NCI-H2171 (cell line): Measurements from ENCODE around the gene SAMD3.
"Not testable (repeated sequence)": the region's sequence is repeated elsewhere in the genome, so short reads cannot be mapped to it uniquely, and the experiment has no call there.

Experiments
- DNase-seq: peaks from one replicate; lab custom pipeline; 2025; lab: John Stamatoyannopoulos, UW

Gene SAMD3

GRCh38 chr6:130222775-130223174 is at the start of gene SAMD3:
SAMD3 (minus strand) TSS chr6:130222951; CDS start chr6:130215273, 7,678 bp downstream.
- no peak for DNase-seq

GRCh38 chr6:130269969-130270635 is 47.4 kb upstream of the SAMD3 start:
- no peak for DNase-seq

DNA sequence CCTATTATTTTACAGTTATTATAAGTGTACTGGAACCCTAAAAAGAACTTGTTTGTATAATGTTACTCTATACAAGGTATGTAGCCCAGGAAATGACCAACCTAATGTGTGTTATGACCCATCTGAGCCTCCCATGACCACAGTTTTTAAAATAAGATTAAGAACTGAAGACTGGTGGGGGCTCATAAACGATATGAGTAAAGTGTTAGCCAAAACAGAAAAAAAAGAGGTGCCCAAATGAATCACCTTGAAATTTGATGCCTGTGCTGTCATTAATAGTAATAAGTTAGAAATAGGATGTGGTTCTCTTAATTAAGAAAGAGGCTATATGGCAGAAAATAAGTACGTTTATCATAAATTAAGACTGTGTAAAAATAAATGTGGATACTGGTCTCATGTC is 42.8 kb upstream of the SAMD3 start:
- DNase-seq = not testable (repeated sequence)

DNA sequence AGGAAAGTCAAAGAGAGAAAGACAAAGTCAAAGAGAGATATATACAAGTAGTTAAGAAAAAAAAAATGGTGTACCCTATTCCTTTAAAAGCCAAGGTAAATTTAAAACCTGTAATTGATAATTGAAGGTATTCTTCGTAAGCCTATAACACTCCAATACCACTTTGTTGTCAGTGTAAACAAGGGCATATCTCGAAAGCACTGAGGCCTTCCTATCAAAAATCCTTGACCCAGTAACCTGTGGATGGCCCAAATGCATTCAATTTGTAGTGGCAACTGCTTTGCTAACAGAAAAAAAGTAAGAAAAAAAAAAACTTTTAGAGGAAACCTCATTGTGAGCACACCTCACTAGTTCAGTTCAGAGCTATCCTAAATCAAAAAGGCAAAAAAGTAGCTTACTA is 39.3 kb upstream of the SAMD3 start:
- no peak for DNase-seq

DNA sequence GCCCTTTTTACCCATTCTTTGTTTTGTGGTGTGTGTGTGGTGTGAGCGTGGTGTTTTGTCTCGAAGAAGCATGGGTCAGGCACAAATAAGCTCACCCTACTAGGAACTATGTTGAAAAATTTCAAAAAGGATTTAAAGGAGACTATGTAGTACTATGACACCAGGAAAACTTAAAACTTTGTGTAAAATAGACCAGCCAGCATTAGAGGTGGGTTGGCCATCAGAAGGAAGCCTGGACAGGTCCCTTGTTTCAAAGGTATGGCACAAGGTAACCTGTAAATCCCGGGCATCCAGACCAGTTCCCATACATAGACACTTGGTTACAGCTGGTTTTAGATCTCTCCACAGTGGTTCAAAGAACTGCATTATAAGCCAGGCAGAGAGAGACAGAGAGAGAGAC is 38.8 kb upstream of the SAMD3 start:
- not testable (repeated sequence) for DNase-seq

- not testable (repeated sequence) for DNase-seq
Observed at GRCh38 chr6:130260614-130261241, 38.0 kb upstream of the SAMD3 start.

DNA sequence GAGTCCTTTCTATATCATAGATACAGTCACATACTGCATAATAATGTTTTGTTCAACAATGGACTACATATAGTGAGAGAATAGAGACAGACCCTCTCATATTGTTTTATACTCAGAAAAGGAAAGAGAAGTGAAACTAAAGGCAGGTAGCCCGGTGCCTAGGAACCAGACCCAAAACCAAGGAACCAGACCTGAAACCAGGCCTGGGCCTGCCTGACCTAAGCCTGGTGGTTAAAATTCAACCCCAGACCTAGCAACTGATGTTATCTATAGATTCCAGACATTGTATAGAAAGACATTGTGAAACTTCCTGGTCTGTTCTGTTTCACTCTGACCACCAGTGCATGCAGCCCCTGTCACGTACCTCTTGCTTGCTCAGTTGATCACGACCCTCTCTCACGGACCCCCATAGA is 37.3 kb upstream of the SAMD3 start:
- not testable (repeated sequence) for DNase-seq

DNA sequence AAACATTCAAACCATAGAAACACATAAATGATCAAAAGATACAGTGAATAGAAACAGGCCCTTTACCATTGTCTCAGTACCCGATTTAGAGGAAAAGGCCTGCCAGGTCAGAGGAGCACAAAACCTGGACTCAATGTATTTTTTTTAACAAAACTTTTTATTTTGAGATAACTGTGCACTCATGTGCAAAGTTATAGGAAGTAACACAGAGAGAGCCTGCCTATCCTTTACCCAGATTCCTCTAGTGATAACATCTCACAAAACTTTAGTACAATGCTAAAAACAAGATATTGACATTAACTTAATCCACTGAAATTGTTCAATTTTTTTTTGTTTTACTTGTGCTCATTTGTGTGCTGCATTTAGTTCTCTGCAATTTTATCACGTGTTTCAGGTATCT is 36.8 kb upstream of the SAMD3 start:
- no peak for DNase-seq

- no peak for DNase-seq
Observed at GRCh38 chr6:130259140-130259539, 36.4 kb upstream of the SAMD3 start.

DNA sequence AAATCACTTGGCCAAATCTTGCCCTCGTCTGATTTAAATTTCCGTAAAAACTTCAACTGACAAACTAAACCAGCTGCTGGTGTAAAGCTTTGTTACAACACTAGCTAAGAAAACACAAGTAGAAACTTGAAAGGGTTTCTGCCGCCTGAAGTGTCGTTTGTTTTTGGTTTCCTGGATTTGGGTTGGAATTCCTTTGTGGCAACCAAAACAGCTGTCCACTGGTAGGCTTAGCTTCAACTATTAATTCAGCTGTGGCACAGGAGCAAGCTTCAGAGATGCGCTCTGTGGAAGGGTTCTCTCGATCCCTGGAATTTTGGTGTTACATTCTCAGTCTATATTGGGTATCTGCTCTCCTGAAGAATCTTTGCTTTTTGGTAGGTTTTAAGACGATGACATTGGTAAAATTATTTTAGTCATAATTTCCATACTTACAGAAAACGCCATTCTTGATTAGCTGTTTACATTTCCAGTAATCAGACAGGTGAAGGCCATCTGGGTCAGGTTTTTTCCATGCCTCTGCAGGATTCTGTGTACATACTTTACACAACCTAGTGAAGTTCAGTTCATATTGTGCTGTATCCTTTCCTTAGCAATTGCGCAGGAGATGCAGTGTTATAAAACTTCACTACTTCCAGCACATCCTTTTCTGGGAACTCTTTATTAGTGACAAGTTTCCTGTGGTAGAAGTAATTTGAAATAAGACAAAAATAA is 29.9 kb upstream of the SAMD3 start:
- no peak for DNase-seq

DNA sequence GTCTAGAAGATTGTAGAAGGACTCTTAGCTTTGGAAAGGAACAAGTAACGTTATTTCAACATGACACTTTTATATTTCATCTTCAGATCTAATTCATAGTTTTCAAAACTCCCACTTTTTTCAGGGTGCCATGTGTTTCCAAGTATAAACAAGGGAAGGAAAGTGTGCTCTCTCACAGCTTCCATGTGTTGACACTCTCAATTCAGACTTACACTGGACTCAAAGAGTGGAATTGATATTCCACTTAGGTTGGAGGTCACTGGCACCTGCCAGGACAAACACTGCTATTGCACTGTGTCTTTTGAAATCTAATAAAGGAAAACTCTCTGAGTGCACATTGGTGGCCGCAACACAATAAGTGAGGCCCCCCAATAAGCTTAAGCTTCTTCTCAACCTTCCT is 22.5 kb upstream of the SAMD3 start:
- DNase-seq = no peak

DNA sequence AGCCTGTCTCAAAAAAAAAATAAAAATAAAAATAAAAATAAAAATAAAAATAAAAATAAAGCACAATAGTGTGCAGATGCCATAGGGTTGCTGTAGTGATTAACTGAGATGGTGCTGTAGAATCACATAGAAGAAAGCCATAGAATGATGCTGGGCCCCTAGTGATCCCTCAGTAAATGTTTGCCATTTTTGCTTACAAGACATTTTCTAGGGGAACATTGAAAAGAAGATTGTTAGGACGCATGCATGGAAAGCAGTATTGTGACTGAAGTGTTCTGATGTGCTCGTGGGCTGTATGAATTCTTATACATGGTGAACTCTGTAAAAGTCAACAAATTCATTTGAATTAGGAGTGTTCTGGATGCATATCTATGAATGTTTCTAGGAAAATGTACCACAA is 22.0 kb upstream of the SAMD3 start:
- DNase-seq = no peak

DNA sequence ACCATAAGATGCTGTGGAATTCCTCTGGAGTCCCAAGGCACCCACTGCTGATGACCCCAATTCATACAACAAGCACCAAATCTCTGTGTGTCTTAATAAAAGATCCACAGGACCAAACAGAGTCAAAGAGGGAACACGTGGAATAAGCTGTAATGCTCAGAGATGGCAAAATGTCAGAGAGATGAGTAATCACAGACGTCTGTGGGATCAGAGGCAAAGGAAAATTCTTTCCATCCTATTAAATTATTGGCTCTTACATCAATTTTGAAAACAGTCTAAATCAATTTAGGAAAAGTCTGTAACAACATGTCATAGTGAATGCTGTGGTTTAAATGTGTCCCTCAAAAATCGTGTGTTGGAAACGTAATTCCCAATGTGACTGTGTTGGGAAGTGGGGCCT is 17.5 kb upstream of the SAMD3 start:
- DNase-seq = no peak

DNA sequence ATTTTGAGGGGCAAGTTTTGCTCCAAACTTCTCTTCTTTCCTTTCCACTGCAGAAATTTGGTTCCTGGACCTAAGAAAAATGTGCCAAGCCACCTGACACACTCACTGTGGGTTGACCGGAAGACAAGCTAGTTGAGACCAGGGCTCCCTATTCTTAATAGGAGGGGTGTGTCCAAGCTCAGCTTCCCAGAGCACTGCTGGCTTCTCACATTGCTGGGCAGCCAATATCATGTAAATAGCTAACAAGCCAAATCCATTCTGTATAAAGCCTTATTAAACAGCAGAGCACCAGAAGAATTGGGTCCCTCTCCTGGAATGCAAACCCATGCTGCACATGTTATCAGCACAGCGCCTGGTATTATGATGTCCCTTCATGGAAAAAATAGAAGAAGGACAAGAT is 17.0 kb upstream of the SAMD3 start:
- no peak for DNase-seq

DNA sequence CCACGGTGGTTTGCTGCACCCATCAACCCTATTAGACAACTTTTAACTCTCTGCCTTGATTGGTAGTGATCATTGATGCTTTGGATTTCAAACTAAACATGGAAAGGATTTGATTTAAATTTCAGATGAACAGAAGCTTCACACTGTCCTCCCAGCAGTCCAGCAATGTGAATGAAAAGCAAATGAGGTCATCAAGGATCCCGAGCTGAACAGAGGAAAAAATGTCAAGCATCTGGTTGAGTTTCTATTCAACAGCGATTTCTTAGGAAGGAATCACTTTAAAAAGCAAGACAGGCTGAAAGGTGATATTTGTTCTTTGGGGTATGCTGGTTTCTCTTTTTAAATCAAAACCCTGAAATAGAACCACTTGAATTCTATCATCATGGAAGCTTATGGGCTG is 10.6 kb upstream of the SAMD3 start:
- DNase-seq = no peak

- not testable (repeated sequence) for DNase-seq
Observed at GRCh38 chr6:130230531-130230930, 7.8 kb upstream of the SAMD3 start.

- DNase-seq = no peak
Observed at GRCh38 chr6:130229645-130230044, 6.9 kb upstream of the SAMD3 start.

DNA sequence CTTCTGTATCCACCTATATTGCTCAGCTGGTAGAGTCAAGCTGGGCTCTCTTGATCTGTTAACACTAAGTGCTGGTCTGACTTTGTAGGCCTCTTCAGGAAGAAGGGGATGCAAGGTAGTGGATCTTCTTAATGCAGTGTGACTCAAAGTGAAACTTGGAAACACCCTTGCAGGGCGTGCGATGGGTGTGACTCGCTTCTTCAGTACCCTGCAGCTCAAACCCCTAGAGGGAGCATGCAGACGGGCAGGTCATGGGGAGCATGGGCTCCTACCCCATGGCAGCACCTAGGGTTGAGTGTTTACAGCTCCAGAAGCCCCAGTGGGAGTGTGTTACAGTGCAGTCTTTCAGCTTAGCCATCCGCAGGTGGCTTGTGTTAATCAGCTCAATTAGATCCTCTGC is 757 bp upstream of the SAMD3 start:
- DNase-seq = no peak

GRCh38 chr6:130218134-130218533 is 4.6 kb downstream of the SAMD3 start:
- no peak for DNase-seq

DNA sequence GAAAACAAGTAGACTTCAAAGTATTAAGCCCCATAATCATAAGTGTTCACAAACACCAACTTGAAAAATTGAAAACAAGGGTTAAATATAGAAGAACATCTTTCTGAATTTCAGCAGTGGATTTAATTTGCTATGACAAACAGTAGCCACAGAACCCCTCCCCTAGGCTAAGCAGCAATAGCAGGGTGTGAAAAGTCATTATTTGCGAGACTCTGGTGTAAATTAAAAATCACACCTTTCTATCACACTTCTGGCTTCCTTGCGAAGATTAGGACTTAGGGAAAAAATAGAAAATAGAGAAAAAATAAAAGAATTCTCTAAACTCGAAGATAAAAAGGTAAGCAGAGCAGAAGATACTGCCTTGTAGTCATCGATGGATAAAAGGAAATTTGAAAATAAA is 6.1 kb downstream of the SAMD3 start:
- DNase-seq = no peak

DNA sequence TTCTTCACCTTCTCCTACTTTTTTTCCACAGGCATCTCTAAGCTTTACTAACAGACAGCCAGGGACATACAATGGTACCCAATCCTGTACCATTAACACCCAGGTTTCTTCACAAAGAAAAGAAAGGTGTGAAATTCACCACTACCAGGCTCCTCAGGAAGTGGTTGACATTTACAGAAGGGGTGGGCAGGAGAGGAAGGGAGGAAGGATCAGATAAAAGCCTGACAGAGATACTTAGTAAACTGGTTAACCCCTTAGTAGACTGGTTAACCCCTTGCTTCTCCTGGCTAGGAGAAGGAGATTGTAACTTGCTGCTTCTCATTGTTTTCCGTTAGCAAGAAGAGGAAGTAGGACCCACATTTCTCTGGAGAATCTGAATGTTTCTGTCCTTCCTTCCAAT is 7.2 kb downstream of the SAMD3 start:
- DNase-seq = no peak

- DNase-seq = no peak
Observed at GRCh38 chr6:130212215-130212874, 10.4 kb downstream of the SAMD3 start.

GRCh38 chr6:130211691-130212090 is 11.1 kb downstream of the SAMD3 start:
- no peak for DNase-seq
